D341Med (cell line): ENCODE data around the gene TLE7.

Source experiments
- DNase-seq: peaks from one replicate; pipeline ENCODE4 v3.0.0; 2012; ENCODE audit warnings: low spot score

TLE7 gene

GRCh38 chr16:71442051-71442440 is at the start of gene TLE7:
TSS of gene TLE7 (minus strand) at chr16:71442054. CDS start at chr16:71433324, 8,730 bp downstream.
- DNase-seq: no peak

GRCh38 chr16:71491054-71491453 is 49.2 kb upstream of the TLE7 start:
- DNase-seq: no peak

GRCh38 chr16:71490361-71490760 is 48.5 kb upstream of the TLE7 start:
- DNase-seq: no peak

DNA sequence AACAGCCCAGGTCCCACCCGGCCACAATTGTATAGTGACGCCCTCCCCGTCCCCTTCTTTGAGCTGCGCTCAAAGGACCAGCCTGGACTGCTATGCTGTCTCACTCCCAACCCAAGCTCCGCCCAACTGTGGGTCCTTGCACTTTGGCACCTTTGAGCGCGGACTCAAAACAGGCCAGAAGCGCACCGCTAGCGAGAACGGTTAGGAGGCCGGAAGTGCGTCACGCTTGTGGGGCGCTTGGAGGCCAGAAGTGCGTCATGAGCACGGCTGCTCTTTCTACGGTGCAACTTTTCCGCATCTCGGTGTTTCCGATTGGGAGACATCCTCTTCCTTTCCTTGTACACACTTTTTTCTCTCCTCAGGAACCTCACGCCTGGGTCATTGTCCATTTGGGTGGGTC is 47.3 kb upstream of the TLE7 start, which contains the start of gene ZNF19:
Gene ZNF19 (minus strand): TSS at position 203 of the 400 bp plus-strand sequence. CDS start 7,210 bp downstream, outside the sequence.
- no peak for DNase-seq

GRCh38 chr16:71484006-71484893 is 42.4 kb upstream of the TLE7 start:
- peak; percentile 87 for DNase-seq

DNA sequence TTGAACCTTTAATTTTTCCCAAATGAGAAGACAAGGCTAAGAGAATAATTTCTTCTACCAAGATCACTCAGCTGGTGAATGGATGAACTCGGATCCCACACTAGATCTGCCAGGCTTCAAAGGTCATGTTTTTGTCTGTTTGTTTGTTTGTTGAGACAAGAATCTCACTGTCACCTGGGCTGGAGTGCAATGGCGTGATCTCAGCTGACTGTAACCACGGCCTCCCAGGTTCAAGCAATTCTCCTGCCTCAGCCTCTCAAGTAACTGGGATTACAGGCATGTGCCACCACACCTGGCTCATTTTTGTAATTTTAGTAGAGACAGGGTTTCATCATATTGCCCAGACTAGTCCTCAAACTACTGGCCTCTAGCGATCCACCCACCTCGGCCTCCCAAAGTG is 40.7 kb upstream of the TLE7 start:
- DNase-seq: no peak

GRCh38 chr16:71480956-71481355 is 39.1 kb upstream of the TLE7 start:
- no peak for DNase-seq

GRCh38 chr16:71479420-71479819 is 37.6 kb upstream of the TLE7 start:
- peak; percentile 63 for DNase-seq

- no peak for DNase-seq
These were observed 34.7 kb upstream of the TLE7 start for GRCh38 chr16:71476457-71477124.

- DNase-seq: no peak
These were observed 33.0 kb upstream of the TLE7 start for GRCh38 chr16:71474864-71475263.

GRCh38 chr16:71473891-71474290 is 32.0 kb upstream of the TLE7 start:
- DNase-seq: no peak

GRCh38 chr16:71472931-71473330 is 31.1 kb upstream of the TLE7 start:
- DNase-seq: no peak

DNA sequence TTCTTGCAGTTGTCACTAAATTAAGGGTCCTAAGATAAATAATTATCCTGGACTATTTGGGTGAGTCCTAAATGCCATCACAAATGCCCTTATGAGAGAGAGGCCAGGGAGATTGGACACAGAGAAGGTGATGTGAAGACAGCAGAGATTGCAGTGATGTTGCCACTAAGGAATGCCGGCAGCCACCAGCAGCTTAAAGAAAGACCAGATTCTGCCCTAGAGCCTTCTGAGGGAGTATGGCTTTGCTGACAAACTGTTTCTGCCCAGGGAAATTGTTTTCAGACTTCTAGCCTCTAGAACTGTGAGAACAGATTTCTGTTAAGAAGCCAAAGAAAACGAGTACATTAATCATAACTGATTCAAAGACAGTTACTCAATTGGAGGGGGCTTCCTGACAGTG is 30.2 kb upstream of the TLE7 start:
- DNase-seq: no peak

DNA sequence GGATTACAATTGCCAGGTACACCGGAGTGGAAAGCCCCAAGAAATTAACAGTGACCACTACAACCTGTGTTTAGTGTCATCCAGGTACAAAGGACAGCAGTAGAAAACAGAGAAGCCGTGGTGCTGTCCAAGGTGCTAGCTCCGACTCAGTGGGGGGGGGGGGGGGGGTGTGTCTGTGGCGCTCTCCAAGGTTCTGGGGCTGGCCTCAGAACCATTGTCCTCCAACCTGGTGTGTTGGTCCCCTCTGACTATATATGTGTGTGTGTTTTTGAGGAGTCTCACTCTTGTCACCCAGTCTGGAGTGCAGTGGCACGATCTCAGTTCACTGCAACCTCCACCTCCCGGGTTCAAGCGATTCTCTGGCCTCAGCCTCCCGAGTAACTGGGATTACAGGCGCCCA is 26.0 kb upstream of the TLE7 start:
- DNase-seq: no peak

DNA sequence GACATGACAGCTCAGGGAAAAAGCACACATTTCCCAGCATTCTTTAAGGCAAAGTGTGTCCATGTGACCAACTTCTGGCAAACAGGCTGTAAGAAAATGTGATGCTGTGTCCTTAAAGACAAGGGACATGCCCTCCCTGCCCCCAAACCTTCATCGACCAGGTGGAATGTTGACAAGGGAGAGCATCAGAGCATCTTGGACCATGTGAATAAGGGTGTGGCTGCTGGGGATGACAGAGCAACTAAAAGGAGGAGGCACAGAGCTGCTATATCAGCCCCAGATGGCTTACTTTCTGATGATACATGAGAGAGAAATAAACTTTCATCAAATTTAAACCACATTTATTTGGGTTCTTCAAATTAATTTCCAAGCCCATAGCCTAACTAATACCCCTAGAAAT is 22.4 kb upstream of the TLE7 start:
- DNase-seq: no peak

DNA sequence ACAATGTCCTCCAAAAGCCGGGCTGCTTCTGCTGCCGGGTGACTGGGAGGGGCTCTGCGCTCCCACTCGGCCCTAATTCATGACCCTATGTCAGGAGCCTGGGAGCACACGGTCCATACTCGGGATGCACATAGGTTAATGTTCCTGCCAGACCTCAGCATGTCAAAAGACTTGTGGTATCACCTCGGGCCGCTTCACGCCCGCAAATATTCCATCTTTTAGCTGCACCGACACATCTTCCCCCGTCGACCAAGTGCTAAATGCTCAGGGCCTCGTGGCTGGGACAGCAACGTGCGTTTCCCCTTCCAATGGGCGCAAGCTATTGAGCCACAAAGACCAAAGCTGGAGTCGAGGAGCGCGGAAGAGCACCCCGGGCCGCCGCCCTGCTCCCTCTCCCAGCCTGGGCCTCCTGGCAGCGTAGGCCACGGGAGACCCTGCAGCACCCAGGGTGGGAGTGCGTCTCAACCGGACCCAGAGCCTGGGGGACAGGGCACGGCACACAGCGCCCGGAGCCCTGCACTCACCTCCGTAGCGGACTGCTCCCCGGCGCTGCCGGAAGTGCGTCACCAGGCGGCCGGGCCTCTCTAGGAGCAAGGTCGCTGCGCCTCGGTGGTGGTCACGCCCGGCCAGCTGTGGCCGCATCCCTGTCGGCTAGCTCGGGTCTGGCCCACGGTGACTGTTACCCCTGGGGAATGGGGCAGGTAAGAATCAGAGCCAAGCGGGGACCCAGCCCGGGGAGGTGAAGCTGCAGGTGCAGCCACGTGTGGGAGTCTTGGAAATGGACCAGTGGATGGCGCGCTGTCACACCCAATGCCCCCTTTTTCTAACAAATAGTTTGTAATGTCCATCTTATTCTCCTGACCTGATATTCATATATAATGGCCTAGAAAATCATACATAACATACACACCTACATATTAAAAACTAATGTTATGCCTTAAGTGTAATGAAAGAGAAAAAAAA is 20.1 kb upstream of the TLE7 start, which contains the start of gene ZNF23:
Gene ZNF23 (minus strand): TSS at position 562 of the 963 bp plus-strand sequence. CDS start 5,451 bp downstream, outside the sequence.
- DNase-seq: peak; percentile 96

GRCh38 chr16:71460941-71461340 is 19.1 kb upstream of the TLE7 start:
- no peak for DNase-seq

DNA sequence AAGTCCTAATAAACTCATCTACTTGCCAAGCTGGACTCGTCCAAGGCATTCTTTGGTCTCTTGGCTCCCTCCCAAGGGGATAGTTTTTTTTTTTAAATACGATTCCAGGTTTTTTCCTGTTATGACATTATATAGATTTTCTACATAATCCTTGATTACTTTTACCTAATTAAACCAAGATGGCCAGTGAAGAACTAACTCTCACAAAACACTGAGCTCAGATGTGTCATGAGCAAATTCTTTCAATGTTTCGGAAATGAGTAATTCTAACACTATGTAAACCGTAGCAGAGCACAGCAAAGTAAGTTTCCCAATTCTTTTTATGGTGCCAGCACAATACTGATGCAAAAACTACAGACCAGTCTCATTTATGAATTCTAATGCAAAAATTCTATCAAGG is 18.4 kb upstream of the TLE7 start:
- no peak for DNase-seq

GRCh38 chr16:71459510-71459909 is 17.7 kb upstream of the TLE7 start:
- DNase-seq: no peak

DNA sequence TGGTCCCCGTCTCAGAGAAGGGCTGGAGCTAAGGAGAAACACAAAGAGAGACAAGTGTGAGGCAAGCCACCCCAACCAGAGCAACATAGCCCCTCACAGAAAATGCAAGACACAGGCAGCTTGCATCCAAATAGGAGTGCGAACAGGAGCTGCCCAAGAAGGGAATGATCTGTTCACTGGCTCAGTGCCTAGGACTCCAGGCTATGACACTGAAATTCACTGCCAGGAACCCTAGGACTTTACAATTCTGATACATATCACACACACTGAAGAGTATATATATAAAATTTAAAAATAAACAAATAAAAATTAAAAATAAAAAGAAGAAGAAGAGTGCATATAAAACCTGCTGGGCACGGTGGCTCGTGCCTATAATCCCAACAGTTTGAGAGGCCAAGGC is 14.9 kb upstream of the TLE7 start:
- DNase-seq: no peak

GRCh38 chr16:71453036-71453435 is 11.2 kb upstream of the TLE7 start:
- DNase-seq: no peak

DNA sequence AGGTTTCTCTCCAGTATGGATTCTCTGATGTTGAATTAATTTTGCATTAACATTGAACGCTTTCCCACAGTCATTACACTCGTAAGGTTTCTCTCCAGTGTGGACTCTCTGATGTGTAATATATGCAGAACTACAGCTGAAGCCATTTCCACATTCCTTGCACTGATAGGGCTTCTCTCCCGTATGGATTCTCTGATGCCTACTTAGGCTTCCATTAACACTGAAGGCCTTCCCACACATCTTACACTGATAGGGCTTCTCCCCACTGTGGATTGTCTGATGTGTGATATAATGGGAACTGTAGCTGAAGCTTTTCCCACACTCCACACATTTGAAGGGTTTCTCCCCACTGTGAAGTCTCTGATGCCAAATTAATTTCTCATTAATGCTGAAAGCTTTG is 7.2 kb upstream of the TLE7 start:
- no peak for DNase-seq
